Activated CD4-positive, alpha-beta T cell treated with anti-CD3 and anti-CD28 coated beads for 4 hours (primary cell): Measurements from ENCODE around the gene VWF.
"Not testable (repeated sequence)": the region's sequence is repeated elsewhere in the genome, so short reads cannot be mapped to it uniquely, and the experiment has no call there.

ENCODE experiments used
- DNase-seq, 2 donors: peaks; one replicate each; pipeline ENCODE4 v3.0.0-alpha.2; 2020

Gene VWF

GRCh38 chr12:6143303-6143675, 18.8 kb upstream of the VWF start:
- no peak for DNase-seq

- DNase-seq = not testable (repeated sequence)
Observed at GRCh38 chr12:6142368-6143302, 18.2 kb upstream of the VWF start.

DNA sequence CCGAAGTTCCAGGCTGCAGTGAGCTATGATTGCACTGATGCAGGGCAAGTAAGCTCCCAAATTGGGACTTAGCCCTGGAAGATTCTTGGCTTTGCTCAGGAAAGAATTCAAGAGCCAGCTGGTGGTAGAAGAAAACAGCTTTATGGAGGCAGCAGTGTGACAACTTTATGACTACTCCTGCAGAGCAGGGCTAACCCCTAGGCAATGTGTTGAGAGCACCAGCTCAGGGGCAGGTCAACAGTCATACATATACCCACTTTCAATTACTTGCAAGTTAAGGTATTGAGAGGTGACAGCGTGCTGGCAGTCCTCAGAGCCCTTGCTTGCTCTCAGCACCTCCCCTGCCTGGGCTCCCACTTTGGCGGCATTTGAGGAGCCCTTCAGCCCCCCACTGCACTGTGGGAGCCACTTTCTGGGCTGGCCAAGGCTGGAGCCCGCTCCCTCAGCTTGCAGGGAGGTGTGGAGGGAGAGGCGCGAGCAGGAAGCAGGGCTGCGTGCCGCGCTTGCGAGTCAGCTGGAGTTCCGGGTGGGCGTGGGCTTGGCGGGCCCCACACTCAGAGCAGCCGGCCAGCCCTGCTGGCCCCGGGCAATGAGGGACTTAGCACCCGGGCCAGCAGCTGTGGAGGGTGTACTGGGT, 17.4 kb upstream of the VWF start:
- DNase-seq = not testable (repeated sequence)

DNA sequence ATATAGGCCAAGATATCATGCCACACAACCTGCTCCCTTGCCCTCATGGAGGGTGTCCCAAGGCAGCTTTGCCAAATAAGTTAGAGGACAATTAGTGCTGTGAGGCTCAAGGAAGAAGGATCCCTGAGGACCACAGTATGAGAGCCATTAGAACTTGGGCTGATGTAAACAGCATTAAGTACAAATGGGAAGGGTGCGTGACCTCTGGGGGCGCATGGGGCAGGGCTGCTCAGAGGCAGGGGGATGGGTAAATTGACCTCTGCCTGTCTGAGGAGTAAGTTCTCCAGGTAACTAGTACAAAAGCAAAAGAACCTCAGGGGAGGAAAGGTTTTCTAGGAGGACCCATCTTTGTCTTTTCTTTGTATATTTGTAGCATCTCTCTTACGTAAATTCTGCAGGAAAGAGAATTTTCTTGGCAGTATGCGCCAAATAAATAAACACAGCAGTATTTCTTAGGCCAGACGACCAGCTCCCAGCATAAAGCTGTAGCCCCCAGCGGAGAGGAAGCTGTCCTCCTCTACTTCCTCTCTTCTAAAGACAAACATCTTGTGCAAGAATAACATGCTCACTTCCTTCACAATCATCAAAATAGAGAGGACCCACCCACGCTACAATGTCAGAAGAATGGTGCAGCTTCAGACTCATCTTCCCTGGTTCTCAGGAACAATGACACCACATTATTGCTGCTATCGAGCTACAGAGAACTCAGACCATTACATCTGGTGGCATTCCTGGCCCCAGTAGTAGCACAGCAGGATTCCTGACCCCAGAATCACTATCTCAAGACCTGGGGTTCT, 16.4 kb upstream of the VWF start:
- peak; percentile 33 to 34 for DNase-seq

DNA sequence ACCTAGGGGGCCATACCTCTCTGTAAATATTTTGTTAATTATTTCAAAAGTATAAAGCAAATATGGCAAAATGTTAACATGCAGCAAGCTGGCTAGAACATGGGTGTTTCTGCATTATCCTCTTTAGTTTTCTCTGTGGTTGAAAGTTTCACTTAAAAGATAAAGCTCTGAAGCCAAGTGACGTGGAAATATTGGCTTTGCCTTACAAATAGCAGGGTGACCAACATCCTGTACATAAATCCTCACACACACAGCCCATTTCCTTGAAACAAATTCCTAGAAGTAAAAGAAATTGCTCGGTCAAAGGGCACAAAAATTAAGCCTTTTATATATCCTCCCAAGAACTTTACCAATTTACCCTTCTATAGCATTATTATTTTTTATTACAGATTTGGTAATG, 10.6 kb upstream of the VWF start:
- no peak for DNase-seq

- no peak for DNase-seq
Observed at GRCh38 chr12:6133642-6134041, 9.2 kb upstream of the VWF start.

- DNase-seq = no peak
Observed at GRCh38 chr12:6132496-6132895, 8.0 kb upstream of the VWF start.

DNA sequence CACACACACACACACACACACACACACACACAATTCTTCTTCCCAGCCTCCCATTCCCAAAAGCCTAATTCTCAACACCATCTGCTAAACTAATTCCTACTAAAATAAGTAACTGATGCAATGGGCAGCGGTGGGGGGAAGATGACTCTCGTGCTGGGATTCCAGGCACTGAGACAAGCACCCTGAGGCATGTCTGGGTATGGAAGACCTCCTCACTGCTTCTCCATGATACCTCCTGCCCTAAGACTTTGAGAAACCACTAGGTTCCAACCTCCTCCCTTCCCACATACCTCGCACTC, 789 bp upstream of the VWF start:
- DNase-seq = no peak

- DNase-seq = no peak
Observed at GRCh38 chr12:6123258-6123657, 1.2 kb downstream of the VWF start.

- DNase-seq = no peak
Observed at GRCh38 chr12:6122201-6122600, 2.3 kb downstream of the VWF start.

DNA sequence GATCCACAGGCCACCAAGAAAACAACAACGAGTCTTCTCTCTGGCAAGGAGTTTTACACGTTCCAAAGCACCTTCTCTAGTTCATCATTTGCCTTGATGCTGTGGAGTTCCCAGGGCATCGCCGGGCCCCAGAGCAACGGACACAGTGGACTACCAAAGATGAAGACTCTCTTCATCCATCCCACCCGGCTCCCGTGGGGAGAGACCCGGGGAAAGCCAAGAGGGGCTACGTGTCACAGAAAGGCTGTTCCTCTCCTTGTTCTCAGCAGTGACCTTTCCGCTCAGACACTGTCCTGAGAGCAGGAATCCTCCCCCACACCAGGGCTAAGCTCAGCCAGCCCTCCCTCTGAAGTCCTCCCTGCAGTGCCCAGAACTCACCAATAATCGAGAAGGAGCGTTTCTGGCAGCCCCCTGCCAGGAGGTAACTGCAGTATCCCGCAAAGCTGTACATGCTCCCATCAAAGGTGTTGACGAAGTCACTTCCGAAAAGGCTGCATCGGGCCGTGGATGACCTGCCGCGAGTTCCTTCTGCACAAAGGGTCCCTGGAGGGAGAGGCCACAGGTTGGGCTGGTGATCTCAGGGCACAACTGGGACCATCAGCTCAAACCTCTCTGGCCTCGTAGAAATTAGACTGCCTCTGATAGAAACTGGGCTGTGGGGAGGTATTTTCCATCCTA, 3.5 kb downstream of the VWF start:
- no peak for DNase-seq

DNA sequence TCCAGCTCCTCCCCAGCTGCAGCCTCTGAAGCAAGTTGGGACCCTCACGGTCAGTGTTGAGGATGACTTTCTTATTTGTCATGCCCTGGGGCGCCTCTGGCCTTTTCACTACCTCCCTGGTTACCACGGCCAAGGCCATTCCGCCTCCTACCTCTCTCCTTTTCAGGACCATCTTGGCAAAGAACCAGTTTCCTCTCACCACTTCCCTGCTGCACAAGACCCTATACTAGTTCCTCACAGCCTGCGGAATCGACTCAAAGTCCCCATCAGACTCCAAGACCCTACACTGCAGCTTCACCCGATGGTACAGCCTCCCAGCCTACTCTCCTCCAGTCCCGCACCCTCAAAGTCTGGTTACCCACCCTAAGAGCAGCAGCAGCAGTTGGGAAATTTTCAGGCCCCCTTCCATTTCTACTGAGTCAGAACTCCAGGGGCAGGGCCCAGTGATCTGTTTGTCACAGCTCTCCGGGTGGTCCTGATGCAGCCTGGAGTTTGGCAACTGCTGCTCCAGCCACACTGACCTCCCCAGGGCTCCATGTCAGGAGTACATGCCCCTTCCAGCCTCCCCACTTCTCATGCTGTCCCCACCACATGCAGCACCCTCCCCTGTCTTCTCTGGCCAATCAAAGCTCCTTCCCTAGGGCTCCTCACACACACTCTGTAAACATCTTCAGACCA, 5.4 kb downstream of the VWF start:
- no peak for DNase-seq

- no peak for DNase-seq
Observed at GRCh38 chr12:6116471-6117021, 7.9 kb downstream of the VWF start.

GRCh38 chr12:6115389-6115788, 9.1 kb downstream of the VWF start:
- DNase-seq = no peak

GRCh38 chr12:6114476-6114870, 10.0 kb downstream of the VWF start:
- no peak for DNase-seq

GRCh38 chr12:6113691-6114475, 10.6 kb downstream of the VWF start:
- DNase-seq = no peak

GRCh38 chr12:6112004-6112403, 12.5 kb downstream of the VWF start:
- no peak for DNase-seq

DNA sequence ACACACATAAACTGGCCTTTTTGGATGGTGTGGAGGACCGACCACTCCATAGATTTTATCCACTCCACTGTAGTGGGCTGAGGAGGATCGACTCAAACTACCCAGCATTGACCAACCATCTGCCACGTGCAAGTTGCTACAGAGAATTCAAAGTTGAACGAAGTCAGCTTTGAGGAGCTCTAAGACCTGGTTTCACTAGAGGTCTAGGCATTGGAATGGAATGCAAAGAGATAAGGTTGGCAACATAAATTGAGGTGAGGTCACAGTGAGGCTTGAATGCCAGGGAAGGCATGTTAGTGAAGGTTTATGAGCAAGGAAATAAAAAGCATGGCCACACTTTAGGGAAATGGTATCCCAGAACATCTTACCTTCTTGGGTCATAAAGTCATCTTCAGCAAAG, 14.5 kb downstream of the VWF start:
- DNase-seq = no peak

GRCh38 chr12:6106218-6106617, 18.3 kb downstream of the VWF start:
- DNase-seq = no peak

DNA sequence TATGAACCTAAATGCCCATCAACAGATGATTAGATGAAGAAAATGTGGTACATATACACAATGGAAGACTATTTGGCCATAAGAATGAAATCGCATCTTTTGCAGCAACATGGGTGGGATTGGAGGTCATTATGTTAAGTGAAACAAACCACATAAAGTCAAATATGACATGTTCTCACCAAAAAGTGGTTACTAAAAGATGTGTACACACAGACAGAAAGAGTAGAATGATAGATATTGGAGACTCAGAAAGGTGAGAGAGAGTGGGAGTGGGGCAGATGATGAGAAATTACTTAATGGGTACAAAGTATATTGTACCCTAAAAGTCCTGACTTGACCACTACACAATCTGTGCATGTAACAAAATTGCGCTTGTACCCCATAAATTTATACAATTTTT, 19.6 kb downstream of the VWF start:
- DNase-seq = no peak

GRCh38 chr12:6104027-6104426, 20.4 kb downstream of the VWF start:
- DNase-seq = no peak

GRCh38 chr12:6102021-6102420, 22.4 kb downstream of the VWF start:
- not testable (repeated sequence) for DNase-seq
